HepG2 (cell line): ENCODE measurements around the gene FOXK2. TPM values are rescaled to one million over a fixed set of nuclear protein-coding genes. Genes with fewer than 3 reads are reported as not detected.
A peak's percentile ranks its signal among the peaks of the same experiment; 100 is the strongest.

Source experiments
- CHCHD3 ChIP-seq: sonication (generic); formaldehyde crosslinking; IDR thresholded peaks from 2 replicates; pipeline ENCODE4 v1.8.0; 2022; ENCODE audit warnings: mild to moderate bottlenecking, missing genetic modification reagents, moderate library complexity
- FOSL2 ChIP-seq: sonication (generic); formaldehyde crosslinking; IDR thresholded peaks from 2 replicates; pipeline ENCODE4 v1.4.0; 2020; ENCODE audit warnings: missing genetic modification reagents
- JUNB ChIP-seq: sonication (generic); formaldehyde crosslinking; IDR thresholded peaks from 2 replicates; pipeline ENCODE4 v1.8.0; 2022; ENCODE audit warnings: missing genetic modification reagents, mild to moderate bottlenecking, borderline replicate concordance
- KDM4B ChIP-seq: sonication (generic); formaldehyde crosslinking; IDR thresholded peaks from 2 replicates; pipeline ENCODE4 v1.4.0; 2020; ENCODE audit warnings: missing genetic modification reagents
- NCOR1 ChIP-seq: fragments of 200-600 bp; sonication (generic); IDR thresholded peaks from 2 replicates; pipeline ENCODE4 v1.7.0; 2017; ENCODE audit warnings: antibody characterized with exemption, low read length, borderline replicate concordance
- POLR2A ChIP-seq, 2 experiments: IDR thresholded peaks; 2 replicates each; pipeline ENCODE4 v1.6.1; 2011; ENCODE audit warnings: low read depth in 2 of 2, low read length in 2 of 2, mild to moderate bottlenecking in 1 of 2, moderate library complexity in 1 of 2; ENCODE audit not compliant: insufficient read depth in 1 of 2
- RBFOX2 ChIP-seq: fragments of 200-400 bp; formaldehyde crosslinking; IDR thresholded peaks from 2 replicates; pipeline ENCODE4 v1.6.1; 2017; ENCODE audit warnings: low read depth, mild to moderate bottlenecking, low read length
- SMAD1 ChIP-seq: sonication (generic); formaldehyde crosslinking; IDR thresholded peaks from 2 replicates; pipeline ENCODE4 v1.4.0; 2020; ENCODE audit warnings: missing genetic modification reagents, low read depth, mild to moderate bottlenecking, borderline replicate concordance
- SSRP1 ChIP-seq: IDR thresholded peaks from 2 replicates; pipeline ENCODE4 v1.6.1; 2016; ENCODE audit warnings: control low read depth
- ZNF496 ChIP-seq: sonication (generic); formaldehyde crosslinking; IDR thresholded peaks from 2 replicates; pipeline ENCODE4 v1.8.1; 2023; ENCODE audit warnings: mild to moderate bottlenecking, moderate library complexity, missing genetic modification reagents; ENCODE audit not compliant: insufficient replicate concordance
- polyA plus RNA-seq, 8 experiments: library from polyadenylated mRNA; depleted of rRNA in 3 of 8; stranded (reverse) in 7 of 8; unstranded in 1 of 8; fragments of >200 nt; fragmentation: Illumina TruSeq in 4 of 8; extraction: Trizol in 4 of 8; gene quantifications; 2 replicates each; pipeline versions ENCODE4 v1.2.1 to v1.2.3, GENCODE V29; 2011 to 2016; ENCODE audit warnings: low read depth in 4 of 8, missing spikeins in 1 of 8, mixed read lengths in 1 of 8; ENCODE audit not compliant: insufficient read depth in 1 of 8
- total RNA-seq, 5 experiments: library from RNA; depleted of rRNA; stranded (reverse); fragments of >200 nt; fragmentation: Illumina TruSeq; extraction: Trizol; gene quantifications; 2 replicates each; pipeline ENCODE4 v1.2.3, GENCODE V29; 2016; ENCODE audit warnings: low read depth in 1 of 5
- TF ChIP-seq, protein P1 (sequence below): IDR thresholded peaks from 2 replicates; pipeline ENCODE4 v1.6.1; 2016; ENCODE audit warnings: missing compliant biosample characterization, missing genetic modification reagents, borderline replicate concordance
- TF ChIP-seq, protein P2 (sequence below): sonication (generic); formaldehyde crosslinking; IDR thresholded peaks from 2 replicates; pipeline ENCODE4 v1.4.0; 2020; ENCODE audit warnings: mild to moderate bottlenecking, missing genetic modification reagents
- TF ChIP-seq, protein P3 (sequence below), 2 experiments: sonication (generic) in 1 of 2; formaldehyde crosslinking in 1 of 2; IDR thresholded peaks; 2 replicates each; pipeline versions ENCODE4 v1.6.1 to v1.9.0; 2014 to 2022; ENCODE audit warnings: antibody characterized with exemption in 1 of 2, borderline replicate concordance in 1 of 2, inconsistent platforms in 1 of 2, low read depth in 1 of 2, missing genetic modification reagents in 1 of 2
- TF ChIP-seq, protein P4 (sequence below): sonication (generic); formaldehyde crosslinking; IDR thresholded peaks from 2 replicates; pipeline ENCODE4 v1.4.0; 2020; ENCODE audit warnings: mild to moderate bottlenecking, low read depth, missing genetic modification reagents
- TF ChIP-seq, protein P5 (sequence below): IDR thresholded peaks from 2 replicates; pipeline ENCODE4 v1.6.1; 2016; ENCODE audit warnings: low read depth, control low read depth
- TF ChIP-seq, protein P6 (sequence below): sonication (generic); formaldehyde crosslinking; IDR thresholded peaks from 2 replicates; pipeline ENCODE4 v1.5.1; 2020; ENCODE audit warnings: missing genetic modification reagents, mild to moderate bottlenecking, borderline replicate concordance

The FOXK2 gene
- total and polyA plus RNA-seq, 2 of the 13 experiments (the other 11 are each of a cell fraction or from before 2014, with no cell fraction given) = 67.1 to 67.2 TPM

DNA sequence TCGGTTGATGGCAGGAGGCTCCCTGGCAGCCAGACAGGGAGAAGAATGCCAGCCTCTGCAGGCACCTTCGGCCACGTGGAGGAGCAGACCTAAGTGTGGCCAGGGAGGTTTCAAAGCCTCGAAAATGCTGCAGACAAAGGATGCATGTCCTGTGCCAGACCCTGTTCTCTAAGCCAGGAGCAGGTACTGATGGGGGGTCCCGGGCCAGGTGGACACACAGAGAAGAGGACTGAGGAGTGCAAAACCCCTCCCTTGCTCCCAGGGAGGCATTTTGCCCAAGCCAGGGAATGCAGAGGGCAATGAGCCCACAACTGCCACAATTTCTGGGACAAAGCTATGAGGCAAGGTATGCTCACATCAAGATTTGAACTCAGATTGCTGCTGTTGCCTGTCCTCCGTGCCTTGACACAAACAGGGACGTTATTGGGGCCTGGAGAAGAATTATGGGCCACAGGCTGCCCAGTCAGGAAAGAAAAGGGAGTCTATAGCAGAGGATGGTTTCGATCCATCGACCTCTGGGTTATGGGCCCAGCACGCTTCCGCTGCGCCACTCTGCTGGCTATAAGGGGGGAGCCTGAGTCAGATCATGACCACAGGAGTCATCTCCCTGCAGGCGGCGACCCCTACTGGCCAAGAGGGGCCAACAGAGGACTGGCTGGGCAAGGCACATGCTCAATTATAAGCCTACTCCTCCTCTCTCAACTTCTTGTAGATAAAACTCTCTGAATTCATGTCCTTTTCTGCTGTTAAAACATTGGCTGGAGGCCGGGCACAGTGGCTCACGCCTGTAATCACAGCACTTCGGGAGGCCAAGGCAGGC lies 25.1 kb upstream of the FOXK2 start (continued):
- TF ChIP-seq, protein P1, sequence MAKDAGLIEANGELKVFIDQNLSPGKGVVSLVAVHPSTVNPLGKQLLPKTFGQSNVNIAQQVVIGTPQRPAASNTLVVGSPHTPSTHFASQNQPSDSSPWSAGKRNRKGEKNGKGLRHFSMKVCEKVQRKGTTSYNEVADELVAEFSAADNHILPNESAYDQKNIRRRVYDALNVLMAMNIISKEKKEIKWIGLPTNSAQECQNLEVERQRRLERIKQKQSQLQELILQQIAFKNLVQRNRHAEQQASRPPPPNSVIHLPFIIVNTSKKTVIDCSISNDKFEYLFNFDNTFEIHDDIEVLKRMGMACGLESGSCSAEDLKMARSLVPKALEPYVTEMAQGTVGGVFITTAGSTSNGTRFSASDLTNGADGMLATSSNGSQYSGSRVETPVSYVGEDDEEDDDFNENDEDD = no peak; the same call in 1 of the 2 replicates
- TF ChIP-seq, protein P2, sequence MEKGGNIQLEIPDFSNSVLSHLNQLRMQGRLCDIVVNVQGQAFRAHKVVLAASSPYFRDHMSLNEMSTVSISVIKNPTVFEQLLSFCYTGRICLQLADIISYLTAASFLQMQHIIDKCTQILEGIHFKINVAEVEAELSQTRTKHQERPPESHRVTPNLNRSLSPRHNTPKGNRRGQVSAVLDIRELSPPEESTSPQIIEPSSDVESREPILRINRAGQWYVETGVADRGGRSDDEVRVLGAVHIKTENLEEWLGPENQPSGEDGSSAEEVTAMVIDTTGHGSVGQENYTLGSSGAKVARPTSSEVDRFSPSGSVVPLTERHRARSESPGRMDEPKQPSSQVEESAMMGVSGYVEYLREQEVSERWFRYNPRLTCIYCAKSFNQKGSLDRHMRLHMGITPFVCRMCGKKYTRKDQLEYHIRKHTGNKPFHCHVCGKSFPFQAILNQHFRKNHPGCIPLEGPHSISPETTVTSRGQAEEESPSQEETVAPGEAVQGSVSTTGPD (CRISPR knock-in tag) = 0 out of 2 replicates have a peak, but pooled peaks have one; percentile 58
- TF ChIP-seq ZNF496 (CRISPR knock-in tag) (no peak), CHCHD3 (CRISPR knock-in tag) (peak; percentile 23; the same call in 1 of the 2 replicates), SMAD1 (CRISPR knock-in tag) (0 out of 2 replicates have a peak, but pooled peaks have one; percentile 94), RBFOX2 (no peak), NCOR1 (peak; percentile 57; the same call in 1 of the 2 replicates), POLR2A (IDR thresholded peaks at IDR 0.05; ENCODE audit: insufficient read depth in 1 of 2, low read depth in 2 of 2, low read length in 2 of 2) (no peak), SSRP1 (peak; percentile 100), KDM4B (CRISPR knock-in tag) (peak; percentile 83), FOSL2 (peak; percentile 76), JUNB (no peak)
- TF ChIP-seq, protein P3, sequence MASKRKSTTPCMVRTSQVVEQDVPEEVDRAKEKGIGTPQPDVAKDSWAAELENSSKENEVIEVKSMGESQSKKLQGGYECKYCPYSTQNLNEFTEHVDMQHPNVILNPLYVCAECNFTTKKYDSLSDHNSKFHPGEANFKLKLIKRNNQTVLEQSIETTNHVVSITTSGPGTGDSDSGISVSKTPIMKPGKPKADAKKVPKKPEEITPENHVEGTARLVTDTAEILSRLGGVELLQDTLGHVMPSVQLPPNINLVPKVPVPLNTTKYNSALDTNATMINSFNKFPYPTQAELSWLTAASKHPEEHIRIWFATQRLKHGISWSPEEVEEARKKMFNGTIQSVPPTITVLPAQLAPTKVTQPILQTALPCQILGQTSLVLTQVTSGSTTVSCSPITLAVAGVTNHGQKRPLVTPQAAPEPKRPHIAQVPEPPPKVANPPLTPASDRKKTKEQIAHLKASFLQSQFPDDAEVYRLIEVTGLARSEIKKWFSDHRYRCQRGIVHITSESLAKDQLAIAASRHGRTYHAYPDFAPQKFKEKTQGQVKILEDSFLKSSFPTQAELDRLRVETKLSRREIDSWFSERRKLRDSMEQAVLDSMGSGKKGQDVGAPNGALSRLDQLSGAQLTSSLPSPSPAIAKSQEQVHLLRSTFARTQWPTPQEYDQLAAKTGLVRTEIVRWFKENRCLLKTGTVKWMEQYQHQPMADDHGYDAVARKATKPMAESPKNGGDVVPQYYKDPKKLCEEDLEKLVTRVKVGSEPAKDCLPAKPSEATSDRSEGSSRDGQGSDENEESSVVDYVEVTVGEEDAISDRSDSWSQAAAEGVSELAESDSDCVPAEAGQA (IDR thresholded peaks at IDR 0.05; ENCODE audit: low read depth) = no peak
- TF ChIP-seq, protein P3 (CRISPR knock-in tag; IDR thresholded peaks at IDR 0.05; ENCODE audit: borderline replicate concordance) = 0 out of 2 replicates have a peak, but pooled peaks have one; percentile 38
- TF ChIP-seq, protein P4, sequence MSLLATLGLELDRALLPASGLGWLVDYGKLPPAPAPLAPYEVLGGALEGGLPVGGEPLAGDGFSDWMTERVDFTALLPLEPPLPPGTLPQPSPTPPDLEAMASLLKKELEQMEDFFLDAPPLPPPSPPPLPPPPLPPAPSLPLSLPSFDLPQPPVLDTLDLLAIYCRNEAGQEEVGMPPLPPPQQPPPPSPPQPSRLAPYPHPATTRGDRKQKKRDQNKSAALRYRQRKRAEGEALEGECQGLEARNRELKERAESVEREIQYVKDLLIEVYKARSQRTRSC = no peak
- TF ChIP-seq, protein P5, sequence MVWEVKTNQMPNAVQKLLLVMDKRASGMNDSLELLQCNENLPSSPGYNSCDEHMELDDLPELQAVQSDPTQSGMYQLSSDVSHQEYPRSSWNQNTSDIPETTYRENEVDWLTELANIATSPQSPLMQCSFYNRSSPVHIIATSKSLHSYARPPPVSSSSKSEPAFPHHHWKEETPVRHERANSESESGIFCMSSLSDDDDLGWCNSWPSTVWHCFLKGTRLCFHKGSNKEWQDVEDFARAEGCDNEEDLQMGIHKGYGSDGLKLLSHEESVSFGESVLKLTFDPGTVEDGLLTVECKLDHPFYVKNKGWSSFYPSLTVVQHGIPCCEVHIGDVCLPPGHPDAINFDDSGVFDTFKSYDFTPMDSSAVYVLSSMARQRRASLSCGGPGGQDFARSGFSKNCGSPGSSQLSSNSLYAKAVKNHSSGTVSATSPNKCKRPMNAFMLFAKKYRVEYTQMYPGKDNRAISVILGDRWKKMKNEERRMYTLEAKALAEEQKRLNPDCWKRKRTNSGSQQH = peak; percentile 28
- TF ChIP-seq, protein P6, sequence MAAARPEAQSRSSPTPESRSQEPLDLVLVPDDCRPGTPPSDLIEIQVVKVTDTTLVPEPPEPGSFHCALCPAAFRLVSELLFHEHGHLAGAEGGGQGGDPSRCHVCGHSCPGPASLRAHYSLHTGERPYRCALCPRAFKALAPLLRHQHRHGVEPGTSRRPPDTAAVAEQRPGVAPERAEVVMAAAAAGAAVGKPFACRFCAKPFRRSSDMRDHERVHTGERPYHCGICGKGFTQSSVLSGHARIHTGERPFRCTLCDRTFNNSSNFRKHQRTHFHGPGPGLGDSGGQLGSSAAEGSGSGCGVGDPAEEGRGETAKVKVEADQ (CRISPR knock-in tag) = 0 out of 2 replicates have a peak, but pooled peaks have one; percentile 74
